ENCODE measurements around the gene EIF4E. TPM values are rescaled to one million over a fixed set of nuclear protein-coding genes. Genes with fewer than 3 reads are reported as not detected.

Gene EIF4E
- 100 to 1,000 TPM; 179 to 181 TPM for total RNA-seq

GRCh38 chr4:98928505-98929340, at the start of gene EIF4E:
Gene EIF4E (minus strand): TSS chr4:98929133. CDS start chr4:98929112, 21 bp downstream.
- H3K9me3 Mint-ChIP-seq: peaks cover 3% of the 10 kb centered on the region
- H3K36me3 Mint-ChIP-seq: peaks cover 22% of the 10 kb centered on the region
- peaks cover 10% of the 10 kb centered on the region for H3K27me3 Mint-ChIP-seq
- peak within 1 kb of the TSS; percentile 96 for H3K27ac Mint-ChIP-seq
- peaks cover 33% of the 10 kb centered on the region for H3K4me1 Mint-ChIP-seq
- H3K4me3 Mint-ChIP-seq: peak within 1 kb of the TSS; percentile 99
- DNase-seq: peak; percentile 95

DNA sequence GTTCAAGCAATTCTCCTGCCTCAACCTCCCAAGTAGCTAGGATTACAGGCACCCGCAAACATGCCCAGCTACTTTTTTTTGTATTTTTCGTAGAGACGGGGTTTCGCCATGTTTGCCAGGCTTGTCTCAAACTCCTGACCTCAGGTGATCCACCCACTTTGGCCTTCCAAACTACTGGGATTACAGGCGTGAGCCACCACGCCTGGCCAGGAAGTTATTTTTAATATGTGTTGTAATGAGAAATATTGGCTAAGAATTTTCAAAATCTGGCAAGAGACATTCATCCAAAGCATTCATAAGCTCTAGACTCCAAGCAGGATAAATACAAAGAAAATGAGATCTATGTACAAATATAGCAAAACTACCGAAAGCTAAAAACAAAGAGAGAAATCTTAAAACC, 48.6 kb upstream of the EIF4E start:
- no peaks in the 10 kb centered on the region for H3K9me3 Mint-ChIP-seq
- no peak overlapping the region for H3K27ac Mint-ChIP-seq
- H3K27me3 Mint-ChIP-seq: peaks cover 10% of the 10 kb centered on the region
- DNase-seq: no peak
- no peaks in the 10 kb centered on the region for H3K4me1 Mint-ChIP-seq
- no peaks in the 10 kb centered on the region for H3K36me3 Mint-ChIP-seq
- no peak overlapping the region for H3K4me3 Mint-ChIP-seq

GRCh38 chr4:98976716-98977115, 47.8 kb upstream of the EIF4E start:
- H3K9me3 Mint-ChIP-seq: no peaks in the 10 kb centered on the region
- H3K27me3 Mint-ChIP-seq: peaks cover 10% of the 10 kb centered on the region
- no peak overlapping the region for H3K4me3 Mint-ChIP-seq
- no peak overlapping the region for H3K27ac Mint-ChIP-seq
- H3K36me3 Mint-ChIP-seq: no peaks in the 10 kb centered on the region
- H3K4me1 Mint-ChIP-seq: no peaks in the 10 kb centered on the region
- DNase-seq: no peak

GRCh38 chr4:98969878-98970785, 41.2 kb upstream of the EIF4E start:
- H3K4me3 Mint-ChIP-seq: no peak overlapping the region
- no peaks in the 10 kb centered on the region for H3K9me3 Mint-ChIP-seq
- H3K27me3 Mint-ChIP-seq: peaks cover 7% of the 10 kb centered on the region
- H3K36me3 Mint-ChIP-seq: no peaks in the 10 kb centered on the region
- DNase-seq: no peak
- H3K4me1 Mint-ChIP-seq: no peaks in the 10 kb centered on the region
- no peak overlapping the region for H3K27ac Mint-ChIP-seq

- no peaks in the 10 kb centered on the region for H3K9me3 Mint-ChIP-seq
- H3K4me1 Mint-ChIP-seq: peaks cover 3% of the 10 kb centered on the region
- peaks cover 3% of the 10 kb centered on the region for H3K36me3 Mint-ChIP-seq
- no peak overlapping the region for H3K27ac Mint-ChIP-seq
- H3K27me3 Mint-ChIP-seq: no peaks in the 10 kb centered on the region
- H3K4me3 Mint-ChIP-seq: no peak overlapping the region
- DNase-seq: no peak
Observed at GRCh38 chr4:98967786-98968329, 38.9 kb upstream of the EIF4E start.

- H3K36me3 Mint-ChIP-seq: peaks cover 3% of the 10 kb centered on the region
- H3K27me3 Mint-ChIP-seq: no peaks in the 10 kb centered on the region
Observed at GRCh38 chr4:98966926-98967325, 38.0 kb upstream of the EIF4E start.

DNA sequence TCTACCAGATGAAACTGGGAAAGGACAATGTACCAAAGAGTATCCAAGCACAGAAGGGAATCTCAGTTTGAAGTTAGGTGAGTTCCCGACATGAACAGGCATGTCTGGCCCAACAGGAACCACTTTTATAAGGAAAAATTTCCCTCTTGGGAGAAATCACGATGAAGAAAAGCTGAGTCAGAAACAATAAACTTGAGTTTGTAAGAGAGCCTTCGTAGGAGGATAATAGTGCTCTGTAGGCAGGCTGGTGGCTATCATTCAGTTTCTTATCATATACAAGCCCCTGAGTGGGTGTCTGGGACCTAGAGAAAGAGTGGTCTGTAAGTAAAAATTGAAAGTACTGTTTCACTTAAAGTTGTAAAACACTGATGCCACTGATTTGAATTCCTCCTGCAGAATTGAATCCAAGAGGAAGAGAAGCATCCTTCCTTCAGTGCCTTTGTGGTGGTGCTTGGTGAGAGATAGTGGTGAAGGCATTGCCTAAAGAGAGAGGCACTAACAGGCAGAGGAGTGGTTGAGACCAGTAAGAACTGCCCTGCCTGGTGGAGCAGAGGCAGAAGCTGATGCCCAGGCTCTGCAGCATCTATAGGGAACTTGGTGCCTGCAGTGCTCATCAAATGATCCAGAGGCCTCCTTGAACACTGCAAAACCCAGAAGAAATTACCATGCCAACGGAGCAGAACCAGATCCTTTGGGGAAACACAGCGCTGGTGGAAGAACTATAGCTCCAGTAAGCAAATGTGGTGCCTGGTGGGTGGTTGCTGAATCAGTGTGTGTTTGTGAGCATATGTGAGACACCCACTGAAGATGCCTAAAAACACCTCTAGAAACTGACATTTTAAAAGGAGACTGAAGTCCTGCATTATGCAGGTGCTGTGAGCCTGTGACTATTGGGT, 34.9 kb upstream of the EIF4E start:
- Mint-ChIP-seq H3K9me3 (no peaks in the 10 kb centered on the region), H3K27ac (no peak overlapping the region), H3K4me1 (peaks cover 3% of the 10 kb centered on the region), H3K36me3 (peaks cover 3% of the 10 kb centered on the region), H3K27me3 (no peaks in the 10 kb centered on the region), H3K4me3 (no peak overlapping the region)
- DNase-seq: no peak

More at GRCh38 chr4:98966926-98967325, 38.0 kb upstream of the EIF4E start:
- no peak for DNase-seq
- no peaks in the 10 kb centered on the region for H3K9me3 Mint-ChIP-seq
- H3K4me1 Mint-ChIP-seq: peaks cover 3% of the 10 kb centered on the region
- H3K4me3 Mint-ChIP-seq: no peak overlapping the region
- H3K27ac Mint-ChIP-seq: no peak overlapping the region

DNA sequence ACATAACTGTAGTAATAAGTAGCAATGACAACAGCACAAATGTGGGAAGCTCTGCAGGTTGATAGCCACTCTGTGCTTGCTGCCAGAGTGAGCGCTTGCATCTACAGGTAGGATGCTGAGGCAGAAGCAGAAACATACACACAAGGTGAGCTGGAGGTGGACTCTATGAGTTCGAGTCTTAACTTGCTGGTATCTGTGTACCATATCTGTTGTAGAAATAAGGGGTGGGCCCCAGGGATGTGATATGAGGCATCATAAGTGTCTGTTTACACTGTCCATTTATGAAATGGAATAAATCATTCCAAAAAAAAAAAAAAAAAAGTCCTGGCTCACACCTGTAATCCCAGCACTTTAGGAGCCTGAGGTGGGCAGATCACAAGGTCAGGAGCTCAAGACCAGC, 32.8 kb upstream of the EIF4E start:
- peaks cover 3% of the 10 kb centered on the region for H3K36me3 Mint-ChIP-seq
- no peak overlapping the region for H3K27ac Mint-ChIP-seq
- H3K9me3 Mint-ChIP-seq: no peaks in the 10 kb centered on the region
- H3K4me1 Mint-ChIP-seq: peaks cover 3% of the 10 kb centered on the region
- no peaks in the 10 kb centered on the region for H3K27me3 Mint-ChIP-seq
- no peak overlapping the region for H3K4me3 Mint-ChIP-seq
- no peak for DNase-seq

GRCh38 chr4:98959411-98959810, 30.5 kb upstream of the EIF4E start:
- peaks cover 3% of the 10 kb centered on the region for H3K4me1 Mint-ChIP-seq
- no peaks in the 10 kb centered on the region for H3K36me3 Mint-ChIP-seq
- H3K9me3 Mint-ChIP-seq: no peaks in the 10 kb centered on the region
- peaks cover 4% of the 10 kb centered on the region for H3K27me3 Mint-ChIP-seq
- H3K4me3 Mint-ChIP-seq: no peak overlapping the region
- DNase-seq: no peak
- H3K27ac Mint-ChIP-seq: no peak overlapping the region

DNA sequence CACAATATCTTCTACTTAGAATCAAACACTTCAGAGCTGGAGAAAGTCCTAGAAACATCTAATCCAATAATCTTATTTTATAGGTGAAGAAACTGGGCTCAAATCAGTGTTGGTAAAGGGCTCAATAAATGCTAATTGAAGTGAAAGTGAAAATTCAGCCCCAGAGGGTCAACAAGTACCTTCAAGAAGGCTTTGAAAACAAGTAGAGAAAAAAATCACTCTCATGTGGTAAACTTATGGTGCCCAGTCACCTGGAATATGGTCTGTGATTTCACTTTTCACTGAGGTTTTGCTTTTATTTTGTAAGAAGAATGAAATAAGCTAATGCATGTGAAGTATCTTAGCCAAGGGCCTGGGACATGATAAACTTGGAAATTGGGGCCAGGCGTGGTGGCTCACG, 29.1 kb upstream of the EIF4E start:
- Mint-ChIP-seq H3K4me3 (no peak overlapping the region), H3K27ac (no peak overlapping the region), H3K9me3 (no peaks in the 10 kb centered on the region)

DNA sequence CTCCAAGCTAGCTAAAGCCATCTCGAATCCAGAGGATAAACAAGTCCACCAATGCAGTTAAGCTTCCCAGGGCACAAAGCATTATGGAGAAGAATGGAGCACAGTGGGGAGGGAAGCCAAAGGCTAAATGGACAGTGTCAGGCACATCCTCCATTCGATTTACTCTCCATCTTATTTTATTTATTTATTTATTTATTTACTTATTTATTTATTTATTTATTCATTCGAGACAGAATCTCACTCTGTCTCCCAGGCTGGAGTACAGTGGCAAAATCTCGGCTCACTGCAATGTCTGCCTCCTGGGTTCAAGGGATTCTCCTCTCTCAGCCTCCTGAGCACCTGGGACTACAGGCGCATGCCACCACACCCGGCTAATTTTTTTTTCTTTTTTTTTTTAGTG, 26.3 kb upstream of the EIF4E start:
- Mint-ChIP-seq H3K27ac (no peak overlapping the region), H3K9me3 (no peaks in the 10 kb centered on the region), H3K27me3 (peaks cover 4% of the 10 kb centered on the region), H3K36me3 (no peaks in the 10 kb centered on the region), H3K4me3 (no peak overlapping the region), H3K4me1 (peaks cover 2% of the 10 kb centered on the region)
- no peak for DNase-seq

More for the DNA sequence above, 29.1 kb upstream of the EIF4E start:
- DNase-seq: no peak
- Mint-ChIP-seq H3K4me1 (no peaks in the 10 kb centered on the region), H3K27me3 (peaks cover 4% of the 10 kb centered on the region), H3K36me3 (no peaks in the 10 kb centered on the region)

GRCh38 chr4:98951710-98952109, 22.8 kb upstream of the EIF4E start:
- DNase-seq: no peak
- no peak overlapping the region for H3K27ac Mint-ChIP-seq
- H3K36me3 Mint-ChIP-seq: no peaks in the 10 kb centered on the region
- H3K4me3 Mint-ChIP-seq: no peak overlapping the region
- peaks cover 4% of the 10 kb centered on the region for H3K27me3 Mint-ChIP-seq
- no peaks in the 10 kb centered on the region for H3K9me3 Mint-ChIP-seq
- H3K4me1 Mint-ChIP-seq: peaks cover 2% of the 10 kb centered on the region

DNA sequence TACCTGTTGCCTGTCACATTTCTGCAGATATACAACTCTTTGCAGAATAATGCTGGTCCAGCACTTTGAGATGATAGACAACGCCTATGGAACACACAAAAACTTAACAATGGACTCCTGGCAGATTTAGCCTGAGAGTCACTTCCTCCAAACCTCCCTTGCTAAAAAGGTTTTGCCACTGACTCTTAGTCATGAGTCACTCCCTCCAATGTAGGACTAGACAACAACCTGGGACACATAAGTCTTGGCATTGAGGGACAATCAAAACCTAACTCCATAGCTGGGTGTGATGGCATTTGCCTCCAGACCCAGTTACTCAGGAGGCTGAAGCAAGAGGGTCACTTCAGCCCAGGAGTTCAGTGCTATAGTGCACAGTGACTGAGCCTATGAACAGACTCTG, 22.0 kb upstream of the EIF4E start:
- H3K27ac Mint-ChIP-seq: no peak overlapping the region
- peaks cover 2% of the 10 kb centered on the region for H3K4me1 Mint-ChIP-seq
- no peak for DNase-seq

GRCh38 chr4:98946359-98946758, 17.4 kb upstream of the EIF4E start:
- Mint-ChIP-seq H3K9me3 (no peaks in the 10 kb centered on the region), H3K27ac (no peak overlapping the region), H3K36me3 (no peaks in the 10 kb centered on the region), H3K4me3 (no peak overlapping the region), H3K4me1 (peaks cover 2% of the 10 kb centered on the region), H3K27me3 (no peaks in the 10 kb centered on the region)
- DNase-seq: no peak

More for the DNA sequence above, 22.0 kb upstream of the EIF4E start:
- peaks cover 4% of the 10 kb centered on the region for H3K27me3 Mint-ChIP-seq
- H3K36me3 Mint-ChIP-seq: no peaks in the 10 kb centered on the region
- no peaks in the 10 kb centered on the region for H3K9me3 Mint-ChIP-seq
- no peak overlapping the region for H3K4me3 Mint-ChIP-seq

All from activated naive CD8-positive, alpha-beta T cell treated with anti-CD3 and anti-CD28 coated beads for 36 hours (primary cell).